ENCODE measurements around the gene ARHGAP6.

GRCh38 chrX:11146411-11146810 is 519.3 kb downstream of the ARHGAP6 start:
- no peak for TF ChIP-seq EZH2phosphoT487 (IDR thresholded peaks at IDR 0.05; ENCODE audit: insufficient read depth, low read depth)
- TF ChIP-seq EZH2 (IDR thresholded peaks at IDR 0.05; ENCODE audit: insufficient read depth, poor library complexity, severe bottlenecking) = no peak

Measured in GM23248 (cell line).